NCI-H524 treated with DMSO at 0.1 percent for 48 hours (cell line): ENCODE measurements around the gene EIF4E2.

ENCODE experiments used
- DNase-seq: peaks from one replicate; lab custom pipeline; 2025; lab: John Stamatoyannopoulos, UW

EIF4E2 gene

DNA sequence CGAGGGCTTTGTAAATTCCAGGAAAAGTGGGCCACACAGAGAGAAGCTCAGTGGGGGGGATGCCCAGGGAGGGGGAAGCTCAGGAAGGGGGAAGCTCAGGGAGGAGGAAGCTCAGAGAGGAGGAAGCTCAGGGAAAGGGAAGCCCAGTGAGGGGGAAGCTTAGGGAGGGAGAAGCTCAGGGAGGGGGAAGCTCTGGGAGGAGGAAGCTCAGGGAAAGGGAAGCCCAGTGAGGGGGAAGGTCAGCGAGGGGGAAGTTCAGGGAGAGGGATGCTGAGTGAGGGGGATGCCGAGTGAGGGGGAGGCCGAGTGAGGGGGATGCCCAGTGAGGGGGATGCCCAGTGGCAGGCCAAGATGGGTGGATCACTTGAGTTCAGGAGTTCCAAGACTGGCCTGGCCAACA lies 11.8 kb upstream of the EIF4E2 start:
- DNase-seq = no peak

- no peak for DNase-seq
Measured at GRCh38 chr2:232539298-232540231, 10.9 kb upstream of the EIF4E2 start, which contains the start of gene CHRNG. Gene CHRNG (plus strand): TSS chr2:232539692. CDS start chr2:232539748, 56 bp downstream.

- DNase-seq = no peak
Measured at GRCh38 chr2:232540441-232541041, 9.9 kb upstream of the EIF4E2 start.

GRCh38 chr2:232541195-232541960 lies 9.1 kb upstream of the EIF4E2 start:
- DNase-seq = no peak

DNA sequence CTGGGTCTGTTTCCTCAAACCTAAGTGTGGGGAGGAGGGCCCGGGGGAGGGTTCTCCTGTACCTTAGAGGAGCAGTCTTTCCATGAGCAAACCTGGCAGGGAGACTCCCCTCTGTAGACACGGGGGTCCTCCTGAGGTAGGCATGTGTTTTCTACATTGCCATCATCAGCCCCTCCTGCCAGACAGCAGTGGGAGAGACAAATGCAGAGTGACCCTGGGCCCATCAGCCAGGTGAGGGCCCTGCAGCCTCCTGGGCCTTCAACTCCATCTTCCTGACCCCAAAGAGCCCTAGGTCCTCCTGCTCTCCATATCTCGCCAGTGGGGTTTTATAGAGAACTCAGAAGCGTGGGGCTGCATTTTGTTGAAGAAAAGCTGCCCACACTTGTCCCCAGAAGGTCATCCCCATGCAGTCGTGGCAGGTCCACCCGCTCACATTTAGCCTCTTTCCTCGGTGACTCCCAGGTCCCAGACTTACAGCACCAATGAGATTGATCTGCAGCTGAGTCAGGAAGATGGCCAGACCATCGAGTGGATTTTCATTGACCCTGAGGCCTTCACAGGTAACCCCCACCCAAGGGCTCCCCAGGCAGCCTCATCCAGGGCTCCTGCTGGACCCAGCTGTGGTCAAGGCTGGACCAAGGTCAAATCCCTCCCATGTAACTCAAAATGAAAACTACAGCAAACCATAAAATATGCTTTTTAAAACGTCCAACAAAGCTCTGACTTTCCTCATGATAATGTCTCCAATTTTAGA lies 8.4 kb upstream of the EIF4E2 start:
- DNase-seq = no peak

GRCh38 chr2:232542715-232543467 lies 7.6 kb upstream of the EIF4E2 start:
- DNase-seq = no peak

DNA sequence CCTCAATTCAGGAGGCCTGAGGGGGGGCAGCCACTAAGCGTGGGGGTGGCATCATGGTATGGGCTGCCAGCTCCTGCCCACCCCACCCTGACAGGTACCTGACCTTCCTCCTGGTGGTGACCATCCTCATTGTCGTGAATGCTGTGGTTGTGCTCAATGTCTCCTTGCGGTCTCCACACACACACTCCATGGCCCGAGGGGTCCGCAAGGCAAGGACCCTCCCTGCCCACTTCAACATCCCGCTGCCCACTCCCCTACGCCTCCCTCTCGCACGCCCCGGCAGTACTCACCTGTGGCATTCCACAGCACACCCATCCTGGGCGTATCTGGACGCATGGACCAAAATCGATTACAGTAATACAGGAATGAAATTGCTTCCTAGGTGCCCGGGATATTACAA lies 7.0 kb upstream of the EIF4E2 start:
- DNase-seq = no peak

- DNase-seq = no peak
Measured at GRCh38 chr2:232543928-232544631, 6.4 kb upstream of the EIF4E2 start.

- no peak for DNase-seq
Measured at GRCh38 chr2:232544674-232545073, 5.8 kb upstream of the EIF4E2 start.

- DNase-seq = no peak
Measured at GRCh38 chr2:232545511-232546375, 4.7 kb upstream of the EIF4E2 start.

DNA sequence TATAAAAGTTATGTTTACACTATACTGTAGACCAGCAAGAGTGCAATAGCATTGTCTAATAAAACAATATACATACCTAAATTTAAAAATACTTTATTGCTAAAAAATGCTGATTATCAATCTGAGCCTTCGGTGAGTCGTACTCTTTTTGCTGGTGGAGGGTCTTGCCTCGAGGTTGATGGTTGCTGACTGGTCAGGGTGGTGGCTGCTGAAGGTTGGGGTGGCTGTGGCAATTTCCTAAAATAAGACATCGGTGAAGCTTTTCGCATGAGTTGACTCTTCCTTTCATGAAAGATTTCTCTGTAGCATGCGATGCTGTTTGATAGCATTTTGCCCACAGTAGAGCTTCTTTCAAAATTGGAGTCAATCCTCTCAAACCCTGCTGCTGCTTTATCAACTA lies 2.5 kb upstream of the EIF4E2 start:
- DNase-seq = no peak

GRCh38 chr2:232549655-232550353 lies 685 bp upstream of the EIF4E2 start:
- DNase-seq = no peak

DNA sequence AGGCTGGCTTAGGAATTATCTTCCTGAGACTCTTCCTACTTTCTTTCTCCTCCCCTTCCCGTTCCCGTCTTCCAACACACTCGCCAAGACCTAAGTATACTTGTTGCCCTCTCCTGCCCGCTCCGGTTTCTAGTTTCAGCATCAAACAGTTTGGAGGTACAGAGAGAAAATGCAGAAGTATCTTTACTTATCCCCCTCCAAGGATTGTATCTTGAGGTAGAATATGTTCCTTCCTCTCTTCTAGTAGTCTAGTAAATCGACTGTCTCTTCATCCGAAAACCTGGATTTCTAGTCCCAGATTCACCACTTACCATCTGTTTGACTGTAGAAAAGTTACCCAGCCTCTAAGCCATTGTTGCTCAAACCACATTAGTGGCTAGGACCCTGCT lies 755 bp downstream of the EIF4E2 start:
- DNase-seq = no peak

- no peak for DNase-seq
Measured at GRCh38 chr2:232551776-232552175, 1.3 kb downstream of the EIF4E2 start.

DNA sequence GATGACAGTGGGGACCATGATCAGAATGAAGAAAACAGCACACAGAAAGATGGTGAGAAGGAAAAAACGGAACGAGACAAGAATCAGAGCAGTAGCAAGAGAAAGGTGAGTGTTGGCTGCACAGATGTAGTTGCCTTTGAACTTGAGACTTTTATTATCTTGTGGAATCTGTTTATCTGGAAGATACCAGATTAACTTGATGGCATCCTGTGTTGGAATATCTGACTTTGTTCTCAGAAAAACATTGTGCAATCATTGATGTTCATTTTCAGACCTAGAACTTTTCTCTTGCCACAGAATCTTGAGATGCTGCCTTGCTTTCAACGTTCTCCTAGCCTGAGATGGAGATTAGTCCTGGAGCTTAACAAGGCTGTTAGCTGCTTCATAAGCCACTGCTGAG lies 5.9 kb downstream of the EIF4E2 start:
- DNase-seq = no peak

DNA sequence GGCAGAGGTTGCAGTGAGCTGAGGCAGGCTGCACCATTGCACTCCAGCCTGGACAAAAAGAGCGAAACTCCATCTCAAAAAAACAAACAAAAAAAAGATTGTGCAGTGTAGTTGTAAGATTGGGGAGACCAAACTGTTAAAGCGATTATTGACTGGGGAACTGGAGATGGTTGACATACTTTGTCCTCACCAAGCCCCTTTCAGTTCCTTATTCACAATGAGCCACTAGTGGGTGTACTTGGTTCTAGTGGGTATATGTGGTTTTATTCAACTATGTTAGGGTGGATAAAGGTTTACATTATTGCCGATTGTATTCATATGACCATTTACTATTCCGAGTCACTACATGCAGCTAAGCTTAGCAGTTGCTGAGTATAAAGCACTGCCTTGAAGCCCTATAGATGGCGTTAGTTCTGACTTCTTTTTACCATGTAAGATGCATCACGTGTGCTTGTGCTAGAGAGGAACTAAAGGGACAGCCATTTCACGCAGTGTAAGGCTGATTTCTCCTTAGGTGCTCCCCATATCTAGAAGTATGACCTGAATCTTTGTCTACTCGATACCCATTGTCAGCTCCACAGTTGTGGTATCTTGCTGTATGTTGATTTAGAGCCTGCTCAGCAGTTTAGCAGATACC lies 12.1 kb downstream of the EIF4E2 start:
- DNase-seq = no peak

DNA sequence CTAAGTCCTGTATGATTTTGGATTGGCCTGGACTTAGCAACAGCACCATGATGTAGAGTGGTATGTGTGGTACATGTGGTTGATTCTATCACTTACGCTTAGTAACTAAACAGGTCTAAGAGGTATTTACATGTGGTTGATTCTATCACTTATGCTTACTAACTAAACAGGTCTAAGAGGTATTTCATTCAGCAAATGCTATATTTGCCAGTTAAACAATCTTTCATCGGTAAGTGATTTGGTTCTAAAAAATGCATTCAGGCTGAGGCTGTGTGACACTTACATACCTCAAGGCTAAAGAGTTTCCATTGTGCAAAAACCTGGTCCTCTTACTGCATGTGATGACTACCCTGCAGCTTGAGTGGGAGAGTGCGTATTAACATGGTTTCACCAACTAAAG lies 13.1 kb downstream of the EIF4E2 start:
- DNase-seq = no peak

GRCh38 chr2:232567721-232568120 lies 17.2 kb downstream of the EIF4E2 start:
- DNase-seq = no peak
